ENCODE results near the gene TBC1D32. TPM values are rescaled to one million over a fixed set of nuclear protein-coding genes. Genes with fewer than 3 reads are reported as not detected.
"Not testable (repeated sequence)": the region's sequence is repeated elsewhere in the genome, so short reads cannot be mapped to it uniquely, and the experiment has no call there.

Gene TBC1D32
- polyA plus RNA-seq, 1 experiment, result 6.3 TPM

DNA sequence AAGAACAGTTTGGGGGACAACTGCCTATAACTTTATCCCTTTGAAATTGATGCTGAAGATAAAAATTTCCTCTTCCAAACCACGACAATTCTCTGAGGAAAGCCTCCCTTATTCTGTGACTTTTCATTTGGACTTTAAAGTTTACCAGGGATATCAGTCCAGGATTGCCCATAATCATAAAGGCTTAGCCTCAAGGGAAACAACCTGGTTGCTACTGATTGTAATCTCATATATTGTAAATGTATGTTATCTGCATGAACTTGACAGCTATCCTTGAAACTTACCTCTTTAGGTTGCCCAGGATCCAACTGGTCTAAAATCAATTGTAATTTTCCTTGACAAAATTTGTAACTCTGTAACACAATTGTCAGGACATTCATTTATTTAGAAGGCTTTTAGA lies 23.8 kb downstream of the TBC1D32 start:
- Histone ChIP-seq H3K9me3 (ENCODE audit: control insufficient read depth, insufficient read depth, low read length) (no peaks in the 10 kb centered on the region), H3K27me3 (ENCODE audit: control insufficient read depth, insufficient read depth, low read length) (no peaks in the 10 kb centered on the region), H3K27ac (ENCODE audit: low read depth, low read length) (no peak overlapping the region), H3K4me3 (ENCODE audit: low read depth, low read length) (no peak overlapping the region)
- TF ChIP-seq, protein P1, sequence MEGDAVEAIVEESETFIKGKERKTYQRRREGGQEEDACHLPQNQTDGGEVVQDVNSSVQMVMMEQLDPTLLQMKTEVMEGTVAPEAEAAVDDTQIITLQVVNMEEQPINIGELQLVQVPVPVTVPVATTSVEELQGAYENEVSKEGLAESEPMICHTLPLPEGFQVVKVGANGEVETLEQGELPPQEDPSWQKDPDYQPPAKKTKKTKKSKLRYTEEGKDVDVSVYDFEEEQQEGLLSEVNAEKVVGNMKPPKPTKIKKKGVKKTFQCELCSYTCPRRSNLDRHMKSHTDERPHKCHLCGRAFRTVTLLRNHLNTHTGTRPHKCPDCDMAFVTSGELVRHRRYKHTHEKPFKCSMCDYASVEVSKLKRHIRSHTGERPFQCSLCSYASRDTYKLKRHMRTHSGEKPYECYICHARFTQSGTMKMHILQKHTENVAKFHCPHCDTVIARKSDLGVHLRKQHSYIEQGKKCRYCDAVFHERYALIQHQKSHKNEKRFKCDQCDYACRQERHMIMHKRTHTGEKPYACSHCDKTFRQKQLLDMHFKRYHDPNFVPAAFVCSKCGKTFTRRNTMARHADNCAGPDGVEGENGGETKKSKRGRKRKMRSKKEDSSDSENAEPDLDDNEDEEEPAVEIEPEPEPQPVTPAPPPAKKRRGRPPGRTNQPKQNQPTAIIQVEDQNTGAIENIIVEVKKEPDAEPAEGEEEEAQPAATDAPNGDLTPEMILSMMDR (IDR thresholded peaks at IDR 0.05; ENCODE audit: low read depth, low read length), result no peak
- POLR2A ChIA-PET, result no interaction called here
- CTCF ChIA-PET, result interaction anchor here (1.4 to 1.9 kb wide), 2 partner anchors 9 to 255 kb away, joined by 4 to 8 read pairs; no protein-coding TSS in a partner anchor
- DNase-seq (ENCODE audit: low read depth, low spot score), result no peak

GRCh38 chr6:121309768-121310469 lies 24.4 kb downstream of the TBC1D32 start:
- H3K27me3 ChIP-seq (ENCODE audit: control insufficient read depth, insufficient read depth, low read length), result no peaks in the 10 kb centered on the region
- peak; percentile 26 for DNase-seq (ENCODE audit: low read depth, low spot score)
- no peak overlapping the region for H3K27ac ChIP-seq (ENCODE audit: low read depth, low read length)
- H3K9me3 ChIP-seq (ENCODE audit: control insufficient read depth, insufficient read depth, low read length), result no peaks in the 10 kb centered on the region
- H3K4me3 ChIP-seq (ENCODE audit: low read depth, low read length), result no peak overlapping the region
- TF ChIP-seq, protein P1 (IDR thresholded peaks at IDR 0.05; ENCODE audit: low read depth, low read length), result no peak
- CTCF ChIA-PET, result interaction anchor here (1.4 to 1.9 kb wide), 2 partner anchors 10 to 254 kb away, joined by 4 to 8 read pairs; no protein-coding TSS in a partner anchor
- POLR2A ChIA-PET, result no interaction called here

- Histone ChIP-seq H3K9me3 (ENCODE audit: control insufficient read depth, insufficient read depth, low read length) (no peaks in the 10 kb centered on the region), H3K4me3 (ENCODE audit: low read depth, low read length) (no peak overlapping the region), H3K27ac (ENCODE audit: low read depth, low read length) (no peak overlapping the region), H3K27me3 (ENCODE audit: control insufficient read depth, insufficient read depth, low read length) (no peaks in the 10 kb centered on the region)
- ChIA-PET POLR2A (no interaction called here), CTCF (interaction anchor here (1.0 to 4.8 kb wide), 4 partner anchors 8 to 253 kb away, joined by 4 to 31 read pairs (median 6); no protein-coding TSS in a partner anchor)
- TF ChIP-seq, protein P1 (IDR thresholded peaks at IDR 0.05; ENCODE audit: low read depth, low read length), result peak; percentile 50
- no peak for DNase-seq (ENCODE audit: low read depth, low spot score)
Measured at GRCh38 chr6:121305957-121306607, 28.2 kb downstream of the TBC1D32 start.

GRCh38 chr6:121302882-121303281 lies 31.4 kb downstream of the TBC1D32 start:
- no peaks in the 10 kb centered on the region for H3K9me3 ChIP-seq (ENCODE audit: control insufficient read depth, insufficient read depth, low read length)
- ChIA-PET POLR2A (no interaction called here), CTCF (interaction anchor here (0.9 kb wide), 1 partner anchor 215 kb away, joined by 3 read pairs; no protein-coding TSS in a partner anchor)
- TF ChIP-seq, protein P1 (IDR thresholded peaks at IDR 0.05; ENCODE audit: low read depth, low read length), result no peak
- H3K27me3 ChIP-seq (ENCODE audit: control insufficient read depth, insufficient read depth, low read length), result no peaks in the 10 kb centered on the region
- H3K27ac ChIP-seq (ENCODE audit: low read depth, low read length), result no peak overlapping the region
- DNase-seq (ENCODE audit: low read depth, low spot score), result no peak
- no peak overlapping the region for H3K4me3 ChIP-seq (ENCODE audit: low read depth, low read length)

- H3K27ac ChIP-seq (ENCODE audit: low read depth, low read length); DNase-seq (ENCODE audit: low read depth, low spot score); H3K4me3 ChIP-seq (ENCODE audit: low read depth, low read length); H3K9me3 ChIP-seq (ENCODE audit: control insufficient read depth, insufficient read depth, low read length); CTCF ChIA-PET; POLR2A ChIA-PET; H3K27me3 ChIP-seq (ENCODE audit: control insufficient read depth, insufficient read depth, low read length): not testable (repeated sequence)
Measured at GRCh38 chr6:121301156-121301555, 33.1 kb downstream of the TBC1D32 start.
